ENCODE measurements around the gene SH3RF2.

Gene SH3RF2

GRCh38 chr5:145942201-145942600 is 5.8 kb downstream of the SH3RF2 start:
- peak overlapping the region; percentile 65; the same call in 1 of the 2 replicates for H3K27ac ChIP-seq (ENCODE audit: low read length)
- peak overlapping the region; percentile 55 for H3K4me2 ChIP-seq (ENCODE audit: low read depth, low read length)
- no peaks in the 10 kb centered on the region for H3K79me2 ChIP-seq (ENCODE audit: low read length)
- no peak overlapping the region for H3K9ac ChIP-seq (ENCODE audit: low read length)
- H2AFZ ChIP-seq (ENCODE audit: low read length) = no peak overlapping the region
- H3K27me3 ChIP-seq (replicated peaks; ENCODE audit: insufficient read depth, low read length) = no peaks in the 10 kb centered on the region
- H3K9me3 ChIP-seq (replicated peaks; ENCODE audit: insufficient read depth, low read length) = no peaks in the 10 kb centered on the region
- peaks cover 61% of the 10 kb centered on the region for H3K4me1 ChIP-seq (ENCODE audit: low read length)
- no peak overlapping the region for H3K4me3 ChIP-seq (ENCODE audit: low read length)
- H3K36me3 ChIP-seq (replicated peaks; ENCODE audit: insufficient read depth, low read length) = no peaks in the 10 kb centered on the region
- no peaks in the 10 kb centered on the region for H3K9me2 ChIP-seq (replicated peaks; ENCODE audit: insufficient read depth, low read length)
- peak; percentile 39 for DNase-seq
- H4K20me1 ChIP-seq (ENCODE audit: insufficient read depth, low read length) = no peaks in the 10 kb centered on the region
- H3F3A ChIP-seq (ENCODE audit: insufficient read depth, low read length) = peaks cover 26% of the 10 kb centered on the region
- TF ChIP-seq CTCF (IDR thresholded peaks at IDR 0.05; ENCODE audit: low read length) (no peak), EZH2phosphoT487 (IDR thresholded peaks at IDR 0.05; ENCODE audit: low read length) (no peak), EZH2 (optimal IDR thresholded peaks at IDR 0.05; ENCODE audit: low read depth, low read length) (no peak)

GRCh38 chr5:145942749-145943148 is 6.4 kb downstream of the SH3RF2 start:
- peak overlapping the region; percentile 65; the same call in 1 of the 2 replicates for H3K27ac ChIP-seq (ENCODE audit: low read length)
- TF ChIP-seq EZH2phosphoT487 (IDR thresholded peaks at IDR 0.05; ENCODE audit: low read length) = no peak
- no peak for TF ChIP-seq CTCF (IDR thresholded peaks at IDR 0.05; ENCODE audit: low read length)
- TF ChIP-seq EZH2 (optimal IDR thresholded peaks at IDR 0.05; ENCODE audit: low read depth, low read length) = no peak
- no peaks in the 10 kb centered on the region for H3K79me2 ChIP-seq (ENCODE audit: low read length)
- no peaks in the 10 kb centered on the region for H4K20me1 ChIP-seq (ENCODE audit: insufficient read depth, low read length)
- peaks cover 66% of the 10 kb centered on the region for H3K4me1 ChIP-seq (ENCODE audit: low read length)
- DNase-seq = no peak
- no peaks in the 10 kb centered on the region for H3K27me3 ChIP-seq (replicated peaks; ENCODE audit: insufficient read depth, low read length)
- H3K9me3 ChIP-seq (replicated peaks; ENCODE audit: insufficient read depth, low read length) = no peaks in the 10 kb centered on the region
- no peaks in the 10 kb centered on the region for H3K9me2 ChIP-seq (replicated peaks; ENCODE audit: insufficient read depth, low read length)
- no peaks in the 10 kb centered on the region for H3K36me3 ChIP-seq (replicated peaks; ENCODE audit: insufficient read depth, low read length)
- no peak overlapping the region for H3K9ac ChIP-seq (ENCODE audit: low read length)
- H3K4me2 ChIP-seq (ENCODE audit: low read depth, low read length) = peak overlapping the region; percentile 55
- no peak overlapping the region for H2AFZ ChIP-seq (ENCODE audit: low read length)
- H3F3A ChIP-seq (ENCODE audit: insufficient read depth, low read length) = peaks cover 26% of the 10 kb centered on the region
- no peak overlapping the region for H3K4me3 ChIP-seq (ENCODE audit: low read length)

GRCh38 chr5:145943674-145944121 is 7.3 kb downstream of the SH3RF2 start:
- Histone ChIP-seq H3K27ac (ENCODE audit: low read length) (peak overlapping the region; percentile 50; the same call in 1 of the 2 replicates), H3K4me1 (ENCODE audit: low read length) (peaks cover 72% of the 10 kb centered on the region), H3K4me3 (ENCODE audit: low read length) (no peak overlapping the region; the same call in 1 of the 2 replicates), H2AFZ (ENCODE audit: low read length) (no peak overlapping the region), H3F3A (ENCODE audit: insufficient read depth, low read length) (peaks cover 26% of the 10 kb centered on the region), H3K36me3 (replicated peaks; ENCODE audit: insufficient read depth, low read length) (no peaks in the 10 kb centered on the region), H3K4me2 (ENCODE audit: low read depth, low read length) (peak overlapping the region; percentile 54; the same call in 1 of the 2 replicates), H3K9me3 (replicated peaks; ENCODE audit: insufficient read depth, low read length) (no peaks in the 10 kb centered on the region), H3K9ac (ENCODE audit: low read length) (no peak overlapping the region), H4K20me1 (ENCODE audit: insufficient read depth, low read length) (no peaks in the 10 kb centered on the region), H3K27me3 (replicated peaks; ENCODE audit: insufficient read depth, low read length) (no peaks in the 10 kb centered on the region), H3K79me2 (ENCODE audit: low read length) (no peaks in the 10 kb centered on the region), H3K9me2 (replicated peaks; ENCODE audit: insufficient read depth, low read length) (no peaks in the 10 kb centered on the region)
- peak; percentile 80 for DNase-seq
- no peak for TF ChIP-seq CTCF (IDR thresholded peaks at IDR 0.05; ENCODE audit: low read length)
- TF ChIP-seq EZH2 (optimal IDR thresholded peaks at IDR 0.05; ENCODE audit: low read depth, low read length) = no peak
- no peak for TF ChIP-seq EZH2phosphoT487 (IDR thresholded peaks at IDR 0.05; ENCODE audit: low read length)
